NCI-H146 treated with DMSO at 0.1 percent for 48 hours (cell line): Measurements from ENCODE around the gene BTBD9.

Experiments
- DNase-seq: peaks from one replicate; lab custom pipeline; 2025; ENCODE audit not compliant: unreplicated experiment; lab: John Stamatoyannopoulos, UW

Gene BTBD9

GRCh38 chr6:38599966-38600550 is 39.7 kb downstream of the BTBD9 start:
- no peak for DNase-seq

GRCh38 chr6:38599261-38599660 is 40.5 kb downstream of the BTBD9 start:
- no peak for DNase-seq

DNA sequence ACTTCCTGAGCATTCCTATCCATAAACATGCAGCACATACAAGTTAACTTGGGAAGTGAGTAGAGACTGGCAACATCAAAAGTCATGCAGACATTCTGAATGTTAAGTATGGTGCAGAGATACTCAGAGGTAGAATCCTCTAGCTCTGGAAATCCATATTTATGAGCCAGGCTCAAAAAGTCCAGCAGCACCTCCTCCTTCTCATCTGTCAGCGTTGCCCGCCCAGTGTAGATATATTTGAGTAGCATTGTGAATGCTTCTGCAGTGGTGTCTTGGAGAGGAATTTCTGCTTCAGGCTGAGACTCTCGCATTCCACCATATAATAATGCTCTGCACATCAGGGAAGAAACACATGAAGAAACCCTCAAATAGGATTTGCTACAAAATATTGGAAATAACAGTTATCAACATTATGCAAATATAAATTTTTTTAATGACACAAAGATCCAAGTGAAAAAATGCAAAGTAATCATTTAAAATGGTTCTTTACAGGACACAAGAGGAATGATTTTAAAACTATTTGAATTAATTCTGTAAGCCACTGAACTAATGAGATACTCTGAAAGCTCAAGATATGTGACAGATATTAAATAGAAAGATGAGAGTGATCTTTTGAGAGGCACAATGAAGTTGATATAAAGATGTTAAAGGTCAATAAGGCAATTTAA is 45.6 kb downstream of the BTBD9 start:
- no peak for DNase-seq

DNA sequence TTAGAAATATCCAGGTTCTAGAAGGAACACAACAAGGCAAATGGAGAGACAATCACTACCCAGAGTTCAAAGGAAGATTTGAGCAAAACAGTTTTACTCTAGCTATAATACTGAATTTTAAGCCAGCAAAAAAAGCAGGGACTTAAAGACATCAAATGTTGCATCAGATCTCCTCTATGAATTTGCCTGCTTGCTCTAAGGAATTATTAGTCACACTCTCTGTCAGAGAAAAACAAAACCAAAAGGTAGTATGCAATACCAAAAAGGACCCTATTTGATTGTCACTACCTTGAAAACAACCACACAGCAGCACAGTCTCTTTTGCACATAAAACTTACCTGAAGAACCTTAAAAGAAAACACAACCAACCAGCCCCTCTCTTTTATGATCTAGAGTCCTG is 46.3 kb downstream of the BTBD9 start:
- no peak for DNase-seq

- no peak for DNase-seq
These were observed 48.3 kb downstream of the BTBD9 start for GRCh38 chr6:38591439-38591838.

GRCh38 chr6:38589367-38589720 is 50.4 kb downstream of the BTBD9 start:
- DNase-seq, result no peak

DNA sequence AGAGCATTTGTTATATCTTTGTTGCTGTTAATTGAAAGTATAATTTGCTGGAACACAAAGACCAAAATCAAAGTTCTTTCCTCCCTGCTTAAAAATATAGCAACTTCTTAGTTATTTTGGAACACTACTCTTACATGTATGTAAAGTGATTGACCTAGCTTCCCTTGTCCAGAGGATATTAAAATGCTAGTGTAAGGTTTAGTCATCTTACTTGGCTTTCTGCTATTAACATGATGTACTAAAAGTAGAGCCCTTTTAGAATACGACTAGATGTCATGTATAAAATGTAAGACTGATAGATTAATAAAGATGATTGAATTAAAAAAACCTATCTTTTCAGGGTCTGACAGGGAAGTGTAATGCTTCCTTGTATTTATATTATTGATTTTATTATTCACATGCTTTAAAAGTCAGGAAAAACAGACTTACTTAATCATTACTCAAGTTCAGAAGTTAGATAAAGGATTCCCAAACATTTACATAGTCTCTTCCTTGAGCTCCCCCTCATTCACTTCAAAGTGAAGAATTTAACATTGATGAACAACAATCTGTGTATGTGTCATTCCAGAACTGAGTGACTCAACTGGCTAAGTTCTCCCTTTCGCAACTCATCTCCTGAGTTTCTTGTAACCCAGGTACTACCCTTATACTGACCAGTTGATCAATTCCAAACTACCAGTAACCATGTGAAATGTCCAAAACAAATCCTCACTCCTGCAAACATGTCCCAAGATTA is 50.9 kb downstream of the BTBD9 start:
- DNase-seq, result no peak

DNA sequence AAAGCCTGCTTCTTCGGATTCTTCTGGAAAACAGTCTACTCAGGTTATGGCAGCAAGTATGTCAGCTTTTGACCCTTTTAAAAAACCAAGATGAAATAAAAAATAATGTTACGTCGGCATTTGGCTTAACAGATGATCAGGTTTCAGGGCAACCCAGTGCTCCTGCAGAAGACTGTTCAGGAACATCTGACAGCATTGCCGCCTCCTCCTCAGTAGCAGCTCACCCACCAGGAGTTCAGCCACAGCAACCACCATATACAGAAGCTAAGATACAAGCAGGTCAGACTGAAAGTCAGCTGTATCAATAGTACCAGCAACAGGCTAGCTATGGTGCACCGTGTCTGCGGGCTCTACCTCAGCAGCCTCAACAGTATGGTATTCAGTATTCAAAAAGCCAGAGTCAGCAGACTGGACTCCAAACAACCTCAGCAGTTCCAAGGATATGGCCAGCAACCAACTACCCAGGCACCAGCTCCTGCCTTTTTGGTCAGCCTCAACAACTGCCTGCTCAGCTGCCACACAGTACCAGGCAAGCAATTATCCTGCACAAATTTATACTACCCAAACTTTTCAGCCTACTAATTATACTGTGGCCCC is 51.9 kb downstream of the BTBD9 start:
- no peak for DNase-seq

DNA sequence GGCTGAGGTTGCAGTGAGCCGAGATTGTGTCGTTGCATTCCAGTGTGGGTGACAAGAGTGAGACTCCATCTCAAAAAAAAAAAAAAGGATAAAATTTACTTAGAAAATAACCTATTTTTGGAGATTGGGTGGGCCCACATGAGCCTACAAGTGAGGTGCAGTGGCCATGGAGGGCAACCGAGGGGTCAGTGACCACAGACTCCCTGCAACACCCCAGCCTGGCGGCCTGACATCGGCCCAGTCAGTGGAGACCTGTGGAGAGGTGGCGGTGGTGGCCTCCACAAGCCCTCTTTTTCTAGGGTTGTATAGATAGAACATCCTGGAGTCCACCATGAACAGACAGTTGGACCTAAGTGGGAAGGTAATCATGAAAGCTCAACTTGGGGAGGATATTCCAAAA is 52.7 kb downstream of the BTBD9 start:
- no peak for DNase-seq

DNA sequence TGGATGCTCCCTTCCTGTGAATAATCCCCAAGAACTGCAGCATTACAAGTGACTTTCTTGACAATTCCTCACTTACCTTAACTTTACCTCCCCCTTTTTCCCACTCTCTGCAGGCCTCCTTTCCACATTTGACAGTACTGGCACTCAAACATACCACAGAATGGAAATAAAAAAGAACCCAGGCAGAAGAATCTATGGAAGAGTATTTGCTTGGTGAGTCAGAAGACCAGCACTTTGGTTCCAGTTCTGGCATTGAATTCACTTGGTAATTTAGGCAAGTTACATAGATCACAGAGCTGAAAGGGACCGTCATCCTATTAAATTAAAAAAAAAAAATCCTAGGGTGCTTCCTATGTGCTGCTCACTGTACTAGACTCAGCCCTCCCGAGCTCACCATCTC is 55.0 kb downstream of the BTBD9 start:
- no peak for DNase-seq

DNA sequence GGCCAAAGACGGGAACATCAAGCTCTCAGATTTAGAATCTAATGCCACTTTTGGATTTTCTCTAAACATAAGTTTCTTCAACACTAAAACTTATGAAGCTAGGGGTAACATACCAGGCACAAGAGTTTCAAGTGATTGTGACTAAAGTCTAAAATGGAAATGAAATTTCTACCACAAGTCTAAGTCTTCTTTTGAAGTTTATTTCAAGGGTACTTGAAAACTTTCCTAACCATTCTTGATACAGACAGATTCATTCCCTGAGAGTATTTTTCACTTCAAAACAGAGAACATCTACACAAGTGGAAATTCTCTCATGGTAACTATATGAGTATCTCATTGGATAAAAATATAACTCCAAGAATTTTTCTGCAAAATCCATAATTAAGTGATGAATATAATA is 56.2 kb downstream of the BTBD9 start:
- DNase-seq, result no peak

DNA sequence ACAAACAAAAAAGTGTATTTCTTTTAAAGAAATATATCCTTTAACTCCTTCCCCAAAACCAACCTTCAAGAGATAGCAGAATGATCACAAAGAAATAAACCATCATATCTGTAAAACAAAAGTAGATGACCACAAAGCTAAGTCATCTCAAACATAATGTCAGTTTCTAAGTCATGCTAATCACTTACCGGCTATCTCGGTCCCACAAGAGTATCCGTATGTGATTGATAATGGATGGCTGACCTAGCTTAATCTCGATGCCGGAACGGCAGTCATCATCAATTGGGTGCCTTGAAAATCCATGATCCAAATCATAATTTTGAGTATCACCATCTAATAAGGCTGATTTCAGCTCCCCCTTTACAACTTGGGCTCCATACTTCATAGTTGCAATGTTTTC is 59.7 kb downstream of the BTBD9 start:
- DNase-seq, result no peak

GRCh38 chr6:38579010-38579628 is 60.6 kb downstream of the BTBD9 start:
- DNase-seq, result no peak

- DNase-seq, result no peak
These were observed 61.7 kb downstream of the BTBD9 start for GRCh38 chr6:38578075-38578474.

DNA sequence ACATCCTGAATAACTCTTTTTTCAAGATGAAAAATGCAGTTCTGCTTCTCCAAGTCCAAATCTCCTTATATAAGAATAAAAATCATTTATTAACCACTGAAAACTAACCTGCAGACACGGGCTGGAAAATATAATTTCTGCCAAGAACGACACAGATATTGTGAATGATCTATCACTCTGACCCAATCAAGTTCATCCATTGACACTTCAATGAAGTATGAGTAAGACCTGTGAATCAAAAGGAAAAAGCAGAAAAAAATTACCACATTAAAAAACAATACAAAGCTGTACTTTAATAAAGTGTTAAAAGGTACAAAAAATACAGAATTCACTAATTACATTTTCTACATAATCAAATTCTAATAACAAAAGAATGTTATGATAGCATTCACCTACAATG is 62.2 kb downstream of the BTBD9 start:
- no peak for DNase-seq

- no peak for DNase-seq
These were observed 65.8 kb downstream of the BTBD9 start for GRCh38 chr6:38573801-38574395.

DNA sequence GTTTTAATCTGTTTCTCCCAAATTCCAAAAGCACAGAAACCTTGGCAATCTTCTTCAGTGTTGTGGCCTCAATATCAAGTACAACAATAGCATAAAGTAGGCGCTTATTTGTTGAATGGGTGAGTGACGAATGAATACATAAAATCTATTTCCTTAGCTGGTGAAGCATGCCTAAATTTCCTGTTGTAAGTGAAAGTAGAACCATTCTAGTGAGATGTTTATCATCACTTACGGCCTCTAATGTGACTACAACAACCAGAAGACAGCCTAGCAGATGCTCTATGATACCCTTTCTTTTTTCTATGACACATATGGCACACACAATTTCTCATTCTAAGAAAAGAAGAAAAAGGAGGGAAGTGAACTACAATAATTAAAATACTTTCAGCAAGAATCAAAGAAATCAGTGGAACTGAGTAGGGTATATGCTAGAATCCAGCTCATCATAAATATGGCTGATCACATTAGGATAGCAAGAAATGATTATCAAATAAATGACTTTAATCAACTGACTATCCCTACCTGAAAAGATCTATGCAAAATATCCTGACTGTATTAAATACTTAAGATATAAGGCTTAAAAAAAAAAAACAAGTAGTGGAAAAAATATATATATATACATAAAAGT is 67.4 kb downstream of the BTBD9 start:
- DNase-seq, result no peak

DNA sequence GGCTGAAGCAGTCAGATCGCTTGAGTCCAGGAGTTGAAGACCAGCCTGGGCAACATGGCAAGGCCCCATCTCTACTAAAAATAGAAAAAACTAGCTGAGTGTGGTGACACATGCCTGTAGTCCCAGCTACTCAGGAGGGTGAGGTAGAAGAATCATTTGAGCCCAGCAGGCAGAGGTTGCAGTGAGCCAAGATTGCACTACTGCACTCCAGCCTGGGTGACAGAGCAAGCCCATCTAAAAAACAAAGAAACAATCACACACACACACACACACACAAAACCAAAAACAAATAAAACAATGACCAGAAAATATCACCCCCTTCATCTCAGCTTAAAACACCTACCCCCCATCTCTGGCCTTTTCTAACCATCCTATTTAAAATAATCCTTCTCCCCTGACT is 68.0 kb downstream of the BTBD9 start:
- DNase-seq, result no peak

DNA sequence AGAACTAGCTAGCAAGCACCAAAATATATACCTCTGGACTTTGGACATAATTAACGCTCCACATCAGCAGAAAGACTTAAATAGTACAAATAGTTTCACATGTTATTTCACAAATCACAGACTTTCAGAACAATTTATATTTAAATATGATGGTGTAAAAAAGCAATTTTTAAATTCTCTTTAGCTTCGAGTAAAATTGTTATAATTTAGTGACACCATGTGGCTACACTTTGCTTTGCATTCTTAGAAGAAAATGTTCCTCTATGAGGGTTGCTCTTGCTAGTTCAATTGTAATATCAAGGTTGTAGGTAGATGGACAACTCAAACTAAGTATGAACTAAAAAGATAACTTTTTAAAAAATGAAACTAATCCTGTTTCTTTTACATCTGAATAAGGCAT is 69.0 kb downstream of the BTBD9 start:
- peak; percentile 28 for DNase-seq

- no peak for DNase-seq
These were observed 72.3 kb downstream of the BTBD9 start for GRCh38 chr6:38567436-38567835.
